KOPT-K1 (cell line): Measurements from ENCODE around the gene EGFLAM.

Experiments
- H3K27ac ChIP-seq: fragments of 200-600 bp; sonication (generic); 2 replicates; pipeline ENCODE4 v1.5.1; 2016; ENCODE audit warnings: antibody characterized with exemption, mild to moderate bottlenecking, low read depth, low read length; ENCODE audit not compliant: poor library complexity, severe bottlenecking
- H3K36me3 ChIP-seq: fragments of 200-600 bp; sonication (generic); 2 replicates; pipeline ENCODE4 v1.5.1; 2017; ENCODE audit warnings: antibody characterized with exemption, mild to moderate bottlenecking, low read length, moderate library complexity; ENCODE audit not compliant: insufficient read depth
- H3K9me3 ChIP-seq: fragments of 200-600 bp; sonication (generic); 2 replicates; pipeline ENCODE4 v1.5.1; 2017; ENCODE audit warnings: antibody characterized with exemption, low read length, mild to moderate bottlenecking; ENCODE audit not compliant: insufficient read depth, poor library complexity, severe bottlenecking

The EGFLAM gene

GRCh38 chr5:38290028-38290653 is 31.8 kb downstream of the EGFLAM start:
- Histone ChIP-seq H3K9me3 (no peaks in the 10 kb centered on the region), H3K36me3 (no peaks in the 10 kb centered on the region), H3K27ac (no peak overlapping the region)

- H3K27ac ChIP-seq = no peak overlapping the region
- H3K9me3 ChIP-seq = no peaks in the 10 kb centered on the region
- no peaks in the 10 kb centered on the region for H3K36me3 ChIP-seq
Observed at GRCh38 chr5:38291355-38291754, 33.0 kb downstream of the EGFLAM start.

- H3K27ac ChIP-seq = no peak overlapping the region
- H3K9me3 ChIP-seq = no peaks in the 10 kb centered on the region
- no peaks in the 10 kb centered on the region for H3K36me3 ChIP-seq
Observed at GRCh38 chr5:38292228-38292627, 33.9 kb downstream of the EGFLAM start.

- H3K9me3 ChIP-seq = no peaks in the 10 kb centered on the region
- H3K27ac ChIP-seq = no peak overlapping the region
- no peaks in the 10 kb centered on the region for H3K36me3 ChIP-seq
Observed at GRCh38 chr5:38295751-38296150, 37.4 kb downstream of the EGFLAM start.

- peaks cover 5% of the 10 kb centered on the region for H3K9me3 ChIP-seq
- H3K36me3 ChIP-seq = no peaks in the 10 kb centered on the region
- no peak overlapping the region for H3K27ac ChIP-seq
Observed at GRCh38 chr5:38297830-38298608, 39.7 kb downstream of the EGFLAM start.

- no peak overlapping the region for H3K27ac ChIP-seq
- peaks cover 9% of the 10 kb centered on the region for H3K9me3 ChIP-seq
- H3K36me3 ChIP-seq = no peaks in the 10 kb centered on the region
Observed at GRCh38 chr5:38299585-38299984, 41.2 kb downstream of the EGFLAM start.

GRCh38 chr5:38305148-38305547 is 46.8 kb downstream of the EGFLAM start:
- Histone ChIP-seq H3K36me3 (no peaks in the 10 kb centered on the region), H3K27ac (no peak overlapping the region), H3K9me3 (peaks cover 31% of the 10 kb centered on the region)

GRCh38 chr5:38307845-38308244 is 49.5 kb downstream of the EGFLAM start:
- Histone ChIP-seq H3K36me3 (no peaks in the 10 kb centered on the region), H3K9me3 (peaks cover 26% of the 10 kb centered on the region), H3K27ac (no peak overlapping the region)

- no peak overlapping the region for H3K27ac ChIP-seq
- no peaks in the 10 kb centered on the region for H3K36me3 ChIP-seq
- H3K9me3 ChIP-seq = no peaks in the 10 kb centered on the region
Observed at GRCh38 chr5:38316544-38317224, 58.3 kb downstream of the EGFLAM start.

GRCh38 chr5:38317868-38318267 is 59.5 kb downstream of the EGFLAM start:
- Histone ChIP-seq H3K27ac (no peak overlapping the region), H3K36me3 (no peaks in the 10 kb centered on the region), H3K9me3 (no peaks in the 10 kb centered on the region)

GRCh38 chr5:38319491-38319890 is 61.1 kb downstream of the EGFLAM start:
- H3K36me3 ChIP-seq = no peaks in the 10 kb centered on the region
- no peaks in the 10 kb centered on the region for H3K9me3 ChIP-seq
- no peak overlapping the region for H3K27ac ChIP-seq

- no peak overlapping the region for H3K27ac ChIP-seq
- H3K9me3 ChIP-seq = no peaks in the 10 kb centered on the region
- no peaks in the 10 kb centered on the region for H3K36me3 ChIP-seq
Observed at GRCh38 chr5:38321978-38322377, 63.6 kb downstream of the EGFLAM start.

GRCh38 chr5:38323645-38324295 is 65.4 kb downstream of the EGFLAM start:
- Histone ChIP-seq H3K36me3 (no peaks in the 10 kb centered on the region), H3K27ac (no peak overlapping the region), H3K9me3 (no peaks in the 10 kb centered on the region)

GRCh38 chr5:38329132-38329715 is 70.9 kb downstream of the EGFLAM start:
- no peak overlapping the region for H3K27ac ChIP-seq
- H3K36me3 ChIP-seq = no peaks in the 10 kb centered on the region
- no peaks in the 10 kb centered on the region for H3K9me3 ChIP-seq

GRCh38 chr5:38330207-38330606 is 71.8 kb downstream of the EGFLAM start:
- Histone ChIP-seq H3K9me3 (no peaks in the 10 kb centered on the region), H3K27ac (no peak overlapping the region), H3K36me3 (no peaks in the 10 kb centered on the region)
